Progenitor cell of endocrine pancreas (in vitro differentiated cells): ENCODE results near the gene BHLHE40. TPM values are rescaled to one million over a fixed set of nuclear protein-coding genes. Genes with fewer than 3 reads are reported as not detected.

ENCODE experiments used
- DNase-seq: peaks from one replicate; pipeline ENCODE4 v3.0.0; 2021; ENCODE audit warnings: low spot score; ENCODE audit not compliant: unreplicated experiment
- H3K27ac Mint-ChIP-seq: 2 replicates; pipeline ENCODE4 v1.8.0; 2021; ENCODE audit warnings: mild to moderate bottlenecking, moderate library complexity, mixed read lengths
- H3K27me3 Mint-ChIP-seq: 2 replicates; pipeline ENCODE4 v1.8.0; 2021; ENCODE audit warnings: mixed read lengths
- H3K36me3 Mint-ChIP-seq: 2 replicates; pipeline ENCODE4 v1.8.0; 2022; ENCODE audit warnings: mixed read lengths; ENCODE audit not compliant: insufficient read depth
- H3K4me1 Mint-ChIP-seq: 2 replicates; pipeline ENCODE4 v1.8.0; 2021; ENCODE audit warnings: low read depth, mixed read lengths
- H3K4me3 Mint-ChIP-seq: 2 replicates; pipeline ENCODE4 v1.8.0; 2021; ENCODE audit warnings: low read depth, mild to moderate bottlenecking, moderate library complexity, mixed read lengths
- H3K9me3 Mint-ChIP-seq: 2 replicates; pipeline ENCODE4 v1.8.0; 2021; ENCODE audit warnings: low read depth, mixed read lengths
- total RNA-seq: library from RNA; stranded (reverse); gene quantifications from 2 replicates; pipeline ENCODE4 v1.2.1, GENCODE V29; 2021
- TF ChIP-seq, protein P1 (sequence below): fragments of 200-600 bp; sonication (generic); IDR thresholded peaks from one replicate; pipeline ENCODE4 v1.5.0; 2021; ENCODE audit warnings: antibody characterized with exemption, mild to moderate bottlenecking; ENCODE audit not compliant: unreplicated experiment

BHLHE40 gene
- total RNA-seq, 1 donor from 2014 or later = 1.1 TPM

DNA sequence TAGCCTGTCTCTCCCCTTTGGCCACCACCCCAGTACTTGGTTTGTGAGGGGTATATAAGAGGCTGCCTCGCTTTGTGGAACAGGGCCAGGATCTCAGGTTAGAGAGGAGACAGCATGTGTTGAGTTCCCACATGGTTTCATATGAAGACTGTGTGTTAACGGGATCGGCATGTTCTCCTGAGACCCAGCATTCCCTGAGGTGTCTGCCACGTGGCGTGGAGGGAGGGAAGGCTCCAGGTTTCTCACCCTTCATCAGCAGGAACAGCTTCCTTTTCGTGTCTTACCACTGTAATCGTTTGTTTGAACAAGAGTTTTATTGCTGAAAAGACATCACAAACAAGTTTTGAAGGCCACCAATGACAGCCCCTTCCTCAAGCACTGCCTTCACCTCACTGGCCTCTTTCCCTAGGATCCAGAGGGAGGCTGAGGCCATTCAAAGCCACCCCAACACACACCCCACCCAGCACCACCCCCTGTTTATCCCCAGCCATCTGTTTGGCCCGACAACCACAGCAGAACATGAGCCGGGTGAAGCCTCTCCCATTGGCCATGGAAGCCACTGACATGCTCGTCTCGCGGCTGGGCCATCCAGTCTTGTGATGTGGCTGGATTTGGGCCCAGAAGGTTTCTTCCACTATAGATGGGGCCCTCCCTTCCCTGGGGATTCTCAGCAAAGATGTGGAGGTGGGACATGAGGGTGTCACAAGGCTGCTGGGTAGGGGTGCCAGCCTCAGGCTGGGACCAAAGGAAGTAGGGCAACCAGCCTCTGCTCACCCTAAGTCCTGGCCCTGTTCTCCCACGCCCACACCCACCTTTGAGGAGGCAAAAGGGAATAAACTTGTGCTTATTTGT lies 10.0 kb downstream of the BHLHE40 start:
- Mint-ChIP-seq H3K4me3 (no peak overlapping the region), H3K36me3 (no peaks in the 10 kb centered on the region), H3K4me1 (peaks cover 2% of the 10 kb centered on the region), H3K9me3 (no peaks in the 10 kb centered on the region), H3K27me3 (peaks cover 50% of the 10 kb centered on the region), H3K27ac (no peak overlapping the region)
- TF ChIP-seq, protein P1, sequence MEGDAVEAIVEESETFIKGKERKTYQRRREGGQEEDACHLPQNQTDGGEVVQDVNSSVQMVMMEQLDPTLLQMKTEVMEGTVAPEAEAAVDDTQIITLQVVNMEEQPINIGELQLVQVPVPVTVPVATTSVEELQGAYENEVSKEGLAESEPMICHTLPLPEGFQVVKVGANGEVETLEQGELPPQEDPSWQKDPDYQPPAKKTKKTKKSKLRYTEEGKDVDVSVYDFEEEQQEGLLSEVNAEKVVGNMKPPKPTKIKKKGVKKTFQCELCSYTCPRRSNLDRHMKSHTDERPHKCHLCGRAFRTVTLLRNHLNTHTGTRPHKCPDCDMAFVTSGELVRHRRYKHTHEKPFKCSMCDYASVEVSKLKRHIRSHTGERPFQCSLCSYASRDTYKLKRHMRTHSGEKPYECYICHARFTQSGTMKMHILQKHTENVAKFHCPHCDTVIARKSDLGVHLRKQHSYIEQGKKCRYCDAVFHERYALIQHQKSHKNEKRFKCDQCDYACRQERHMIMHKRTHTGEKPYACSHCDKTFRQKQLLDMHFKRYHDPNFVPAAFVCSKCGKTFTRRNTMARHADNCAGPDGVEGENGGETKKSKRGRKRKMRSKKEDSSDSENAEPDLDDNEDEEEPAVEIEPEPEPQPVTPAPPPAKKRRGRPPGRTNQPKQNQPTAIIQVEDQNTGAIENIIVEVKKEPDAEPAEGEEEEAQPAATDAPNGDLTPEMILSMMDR = no peak
- no peak for DNase-seq

DNA sequence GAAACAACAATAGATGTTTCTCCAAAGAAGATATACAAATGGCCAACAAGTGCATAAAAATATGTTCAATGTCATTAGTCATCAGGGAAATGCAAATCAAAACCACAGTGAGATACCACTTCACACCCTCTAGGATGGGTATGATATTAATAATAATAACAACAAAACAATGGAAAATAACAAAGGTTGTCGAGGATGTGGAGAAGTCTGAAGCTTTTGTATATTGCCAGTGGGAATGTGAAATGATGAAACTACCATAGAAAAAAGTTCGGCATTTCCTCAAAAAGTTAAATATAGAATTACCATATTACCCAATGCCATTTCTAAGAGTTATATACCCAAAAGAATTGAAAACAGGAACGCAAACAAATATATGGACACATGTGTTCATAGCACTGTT lies 10.8 kb downstream of the BHLHE40 start:
- H3K4me1 Mint-ChIP-seq = peaks cover 2% of the 10 kb centered on the region
- peaks cover 48% of the 10 kb centered on the region for H3K27me3 Mint-ChIP-seq
- H3K9me3 Mint-ChIP-seq = no peaks in the 10 kb centered on the region
- no peaks in the 10 kb centered on the region for H3K36me3 Mint-ChIP-seq
- TF ChIP-seq, protein P1 = no peak
- DNase-seq = no peak
- no peak overlapping the region for H3K27ac Mint-ChIP-seq
- H3K4me3 Mint-ChIP-seq = no peak overlapping the region

DNA sequence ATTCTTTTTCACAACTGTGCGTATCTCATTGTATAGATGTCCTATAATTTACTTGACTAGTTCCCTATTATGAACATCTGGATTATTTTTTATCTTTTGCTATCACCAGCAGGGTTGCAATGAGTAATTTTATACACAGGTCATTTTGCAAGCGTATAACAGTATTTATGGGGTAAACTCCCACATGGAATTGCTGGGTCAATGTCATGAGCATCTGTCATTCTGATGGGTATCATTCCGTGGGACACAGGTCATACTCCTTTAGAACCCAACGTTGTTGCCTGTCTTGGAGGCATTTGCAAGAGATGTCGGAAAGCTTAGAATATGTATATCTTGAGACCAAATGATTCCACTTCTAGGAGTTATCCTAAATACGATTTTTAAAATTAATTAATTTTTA lies 12.9 kb downstream of the BHLHE40 start:
- H3K4me3 Mint-ChIP-seq = no peak overlapping the region
- no peak overlapping the region for H3K27ac Mint-ChIP-seq
- no peaks in the 10 kb centered on the region for H3K36me3 Mint-ChIP-seq
- peaks cover 40% of the 10 kb centered on the region for H3K27me3 Mint-ChIP-seq
- peaks cover 1% of the 10 kb centered on the region for H3K4me1 Mint-ChIP-seq
- TF ChIP-seq, protein P1 = no peak
- DNase-seq = no peak
- no peaks in the 10 kb centered on the region for H3K9me3 Mint-ChIP-seq

- H3K27me3 Mint-ChIP-seq = peaks cover 37% of the 10 kb centered on the region
- DNase-seq = no peak
- no peak overlapping the region for H3K27ac Mint-ChIP-seq
- H3K9me3 Mint-ChIP-seq = no peaks in the 10 kb centered on the region
- H3K4me1 Mint-ChIP-seq = no peaks in the 10 kb centered on the region
- H3K4me3 Mint-ChIP-seq = no peak overlapping the region
- TF ChIP-seq, protein P1 = no peak
- no peaks in the 10 kb centered on the region for H3K36me3 Mint-ChIP-seq
Measured at GRCh38 chr3:4993276-4994143, 14.3 kb downstream of the BHLHE40 start.

DNA sequence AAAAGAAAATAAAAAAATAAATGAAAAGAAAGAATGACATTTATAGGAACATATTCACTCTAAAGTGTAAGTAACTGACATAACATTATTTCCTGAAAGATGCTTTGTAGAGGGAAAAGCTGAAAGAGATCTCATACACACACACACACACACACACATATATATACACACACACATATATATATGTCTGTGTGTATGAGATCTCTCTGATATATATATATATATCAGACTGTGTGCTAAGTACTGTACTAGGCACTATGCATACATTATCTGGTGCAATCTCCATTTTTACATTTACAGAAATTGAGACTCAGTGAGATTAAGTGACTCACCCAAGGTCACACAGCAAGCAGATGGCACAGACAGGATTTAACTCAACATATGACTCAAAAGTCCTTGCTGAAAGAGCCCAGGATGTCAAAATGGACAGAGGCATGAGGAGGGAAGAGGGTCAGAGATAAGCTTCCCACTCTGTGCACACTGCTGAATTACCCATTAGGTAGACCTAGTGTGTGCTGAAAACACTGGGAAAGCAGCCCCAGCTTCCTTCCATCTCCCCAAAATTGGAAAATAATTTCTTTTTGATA lies 15.0 kb downstream of the BHLHE40 start:
- H3K27me3 Mint-ChIP-seq = peaks cover 32% of the 10 kb centered on the region

More for the DNA sequence above, 15.0 kb downstream of the BHLHE40 start:
- no peaks in the 10 kb centered on the region for H3K4me1 Mint-ChIP-seq
- TF ChIP-seq, protein P1 = no peak
- DNase-seq = no peak
- no peaks in the 10 kb centered on the region for H3K36me3 Mint-ChIP-seq
- H3K27ac Mint-ChIP-seq = no peak overlapping the region
- no peaks in the 10 kb centered on the region for H3K9me3 Mint-ChIP-seq
- no peak overlapping the region for H3K4me3 Mint-ChIP-seq
